NT2/D1 (cell line): ENCODE measurements around the gene ST8SIA3.

ENCODE experiments used
- DNase-seq: peaks from one replicate; pipeline ENCODE4 v3.0.0-alpha.2; 2011; ENCODE audit warnings: low read depth, low spot score
- H3K27me3 ChIP-seq: 2 replicates; pipeline ENCODE4 v1.6.0; 2011; ENCODE audit warnings: mild to moderate bottlenecking; ENCODE audit not compliant: insufficient read length, insufficient read depth
- H3K36me3 ChIP-seq: 2 replicates; pipeline ENCODE4 v1.6.1; 2011; ENCODE audit warnings: mild to moderate bottlenecking, low read length, mixed read lengths; ENCODE audit not compliant: insufficient read depth, insufficient read length
- H3K4me1 ChIP-seq: 2 replicates; pipeline ENCODE4 v1.5.1; 2011; ENCODE audit not compliant: insufficient read depth, insufficient read length
- H3K4me3 ChIP-seq: 2 replicates; pipeline ENCODE4 v1.5.1; 2011; ENCODE audit warnings: low read depth; ENCODE audit not compliant: insufficient read length
- H3K9ac ChIP-seq: 2 replicates; pipeline ENCODE4 v1.6.0; 2011; ENCODE audit warnings: low read depth; ENCODE audit not compliant: insufficient read length
- H3K9me3 ChIP-seq: 2 replicates; pipeline ENCODE4 v1.5.1; 2011; ENCODE audit warnings: mild to moderate bottlenecking, low read length; ENCODE audit not compliant: insufficient read depth
- SUZ12 ChIP-seq: IDR thresholded peaks from 2 replicates; pipeline ENCODE4 v1.6.1; 2011; ENCODE audit not compliant: insufficient read length, insufficient read depth; ENCODE audit errors: extremely low read depth
- YY1 ChIP-seq: IDR thresholded peaks from 2 replicates; pipeline ENCODE4 v1.6.1; 2011; ENCODE audit not compliant: insufficient read length, insufficient read depth
- ZNF274 ChIP-seq: IDR thresholded peaks from 2 replicates; pipeline ENCODE4 v1.6.1; 2011; ENCODE audit warnings: mild to moderate bottlenecking, low read depth, low read length

ST8SIA3 gene

DNA sequence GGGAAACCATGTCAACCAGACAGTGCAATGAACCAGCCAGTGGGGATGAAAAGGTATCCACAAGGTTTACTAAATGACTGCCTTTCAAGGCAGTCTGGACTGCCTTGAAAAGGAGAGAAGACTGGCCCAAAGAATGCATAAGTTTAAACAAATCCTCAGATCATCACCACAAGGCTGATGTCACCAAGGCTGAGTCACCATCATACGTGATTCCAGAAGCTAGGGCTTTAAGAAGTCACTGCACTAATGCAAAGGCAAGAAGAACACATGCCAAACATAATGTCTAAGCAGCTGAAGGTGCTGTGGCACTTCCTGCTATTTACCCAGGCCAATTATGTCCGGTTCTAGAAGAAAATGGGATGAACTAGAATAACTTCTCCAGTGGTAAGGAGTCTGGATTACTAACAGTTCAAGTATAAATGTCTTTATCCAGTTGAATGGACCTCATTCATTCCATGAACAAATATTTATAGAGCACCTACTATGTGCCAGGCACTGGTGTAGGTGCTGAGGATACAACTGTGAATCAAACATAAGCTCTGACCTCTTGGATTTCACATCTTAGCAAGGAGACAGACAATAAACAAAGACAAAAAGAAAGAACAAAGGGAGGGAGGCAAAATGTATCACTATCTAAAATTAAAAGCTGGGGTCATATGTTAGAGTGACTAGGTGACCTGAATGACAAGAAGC, 45.2 kb downstream of the ST8SIA3 start:
- Histone ChIP-seq H3K9me3 (no peaks in the 10 kb centered on the region), H3K9ac (no peak overlapping the region), H3K27me3 (no peaks in the 10 kb centered on the region), H3K36me3 (no peaks in the 10 kb centered on the region), H3K4me3 (no peak overlapping the region), H3K4me1 (no peaks in the 10 kb centered on the region)
- DNase-seq, result no peak
- TF ChIP-seq ZNF274, result no peak
- TF ChIP-seq SUZ12, result no peak
- TF ChIP-seq YY1, result no peak

DNA sequence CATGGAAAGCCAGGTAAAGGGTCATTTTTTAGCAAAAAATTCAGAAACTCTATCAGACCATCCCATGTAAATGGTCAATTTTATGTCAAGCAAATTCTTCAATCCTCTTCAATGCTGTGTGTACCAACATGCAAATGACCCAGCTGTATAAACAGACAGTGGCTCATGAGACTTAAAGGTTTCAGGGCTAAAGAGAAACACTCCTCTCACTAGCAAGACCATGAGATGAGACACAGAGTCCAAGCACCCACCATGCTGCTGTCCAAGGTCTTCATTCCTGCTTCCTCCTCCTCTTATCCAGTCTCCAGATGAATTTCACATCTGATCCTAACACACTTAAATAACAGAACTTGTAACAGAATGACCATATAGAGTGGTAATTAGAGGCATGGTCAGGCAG, 52.0 kb downstream of the ST8SIA3 start:
- TF ChIP-seq YY1, result no peak
- TF ChIP-seq SUZ12, result no peak
- no peak for TF ChIP-seq ZNF274
- no peaks in the 10 kb centered on the region for H3K36me3 ChIP-seq
- no peak overlapping the region for H3K4me3 ChIP-seq
- DNase-seq, result no peak
- H3K4me1 ChIP-seq, result no peaks in the 10 kb centered on the region
- no peak overlapping the region for H3K9ac ChIP-seq
- H3K9me3 ChIP-seq, result no peaks in the 10 kb centered on the region
- no peaks in the 10 kb centered on the region for H3K27me3 ChIP-seq

DNA sequence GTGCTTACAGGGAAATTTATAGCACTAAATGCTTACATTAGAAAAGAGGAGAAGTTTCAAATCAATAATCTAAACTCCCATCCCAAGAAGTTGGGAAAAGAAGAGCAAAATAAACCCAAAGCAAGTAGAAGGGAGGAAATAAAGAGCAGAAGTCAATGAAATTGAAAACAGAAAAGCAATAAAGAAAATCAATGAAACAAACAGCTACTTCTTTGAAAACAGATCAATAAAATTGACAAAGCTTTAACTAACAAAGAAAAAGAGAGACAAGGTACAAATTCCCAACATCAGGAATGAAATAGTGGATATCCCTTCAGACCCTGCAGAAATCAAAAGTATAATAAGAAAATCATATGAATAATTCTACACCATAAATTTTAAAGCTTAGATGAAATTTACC, 57.3 kb downstream of the ST8SIA3 start:
- H3K4me1 ChIP-seq, result no peaks in the 10 kb centered on the region
- no peaks in the 10 kb centered on the region for H3K27me3 ChIP-seq

DNA sequence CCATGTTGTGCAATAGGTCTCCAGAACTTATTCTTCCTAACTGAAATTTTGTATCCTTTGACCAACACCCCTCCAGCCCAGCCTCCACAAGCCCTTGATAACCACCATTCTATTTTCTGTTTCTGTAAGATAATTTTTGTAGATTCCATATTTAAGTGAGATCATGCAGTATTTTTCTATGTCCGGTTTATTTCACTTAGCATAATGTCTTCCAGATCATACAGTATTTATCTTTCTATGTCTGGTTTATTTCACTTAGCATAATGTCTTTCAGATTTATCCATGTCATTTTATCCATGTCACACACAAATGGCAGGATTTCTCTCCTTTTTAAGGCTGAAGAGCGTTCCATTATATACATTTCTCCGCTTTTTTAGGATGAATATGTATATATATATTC, 58.4 kb downstream of the ST8SIA3 start:
- no peaks in the 10 kb centered on the region for H3K9me3 ChIP-seq
- H3K4me1 ChIP-seq, result no peaks in the 10 kb centered on the region
- no peak for DNase-seq
- H3K9ac ChIP-seq, result no peak overlapping the region
- H3K27me3 ChIP-seq, result no peaks in the 10 kb centered on the region
- H3K4me3 ChIP-seq, result no peak overlapping the region
- TF ChIP-seq ZNF274 (no peak), YY1 (no peak), SUZ12 (no peak)
- no peaks in the 10 kb centered on the region for H3K36me3 ChIP-seq

More for the DNA sequence above, 57.3 kb downstream of the ST8SIA3 start:
- Histone ChIP-seq H3K36me3 (no peaks in the 10 kb centered on the region), H3K9me3 (no peaks in the 10 kb centered on the region), H3K9ac (no peak overlapping the region), H3K4me3 (no peak overlapping the region)
- TF ChIP-seq SUZ12, result no peak
- TF ChIP-seq ZNF274, result no peak
- no peak for TF ChIP-seq YY1
- DNase-seq, result no peak

DNA sequence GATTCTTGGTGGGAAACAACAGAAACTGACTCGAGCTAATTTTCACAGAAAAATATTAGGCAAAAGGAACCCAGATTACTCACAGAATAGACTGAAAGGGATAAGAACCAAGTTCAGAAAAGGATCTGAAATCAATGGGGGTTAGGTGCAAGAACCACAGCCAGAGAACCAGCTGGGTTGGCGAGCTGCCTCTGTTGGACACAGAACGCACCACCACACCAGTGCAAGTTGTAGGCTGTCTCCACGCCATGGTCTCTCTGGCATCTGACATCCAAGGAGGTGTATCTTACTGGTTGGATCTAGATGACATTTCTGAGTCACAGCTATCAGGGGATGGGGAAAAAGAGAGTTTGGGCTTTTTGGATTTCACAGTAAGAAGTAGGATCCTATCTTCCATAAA, 64.2 kb downstream of the ST8SIA3 start:
- Histone ChIP-seq H3K9me3 (no peaks in the 10 kb centered on the region), H3K4me3 (no peak overlapping the region), H3K9ac (no peak overlapping the region), H3K27me3 (no peaks in the 10 kb centered on the region), H3K36me3 (no peaks in the 10 kb centered on the region), H3K4me1 (no peaks in the 10 kb centered on the region)
- DNase-seq, result no peak
- TF ChIP-seq SUZ12 (no peak), YY1 (no peak), ZNF274 (no peak)
